Mucosa of descending colon (tissue), 3 donors: ENCODE measurements around the gene AARSD1. TPM values are rescaled to one million over a fixed set of nuclear protein-coding genes. Genes with fewer than 3 reads are reported as not detected.

ENCODE experiments used
- ATAC-seq: fragments of 200-7000 bp; cut with Tn5 transposase; one replicate; pipeline ENCODE4 v1.9.1; 2020; ENCODE audit warnings: mild to moderate bottlenecking, moderate library complexity
- DNase-seq, 3 donors: peaks; one replicate each; pipeline ENCODE4 v3.0.0-alpha.2; 2020
- H3K36me3 ChIP-seq: fragments of 200-600 bp; one replicate; pipeline ENCODE4 v1.8.0; 2021; ENCODE audit warnings: low read depth, mild to moderate bottlenecking
- H3K4me1 ChIP-seq: fragments of 200-600 bp; one replicate; pipeline ENCODE4 v1.8.0; 2021; ENCODE audit warnings: low read depth, mild to moderate bottlenecking
- H3K4me3 ChIP-seq: fragments of 200-600 bp; one replicate; pipeline ENCODE4 v1.8.0; 2021; ENCODE audit warnings: mild to moderate bottlenecking
- H3K9me3 ChIP-seq: fragments of 200-600 bp; one replicate; pipeline ENCODE4 v1.8.0; 2021; ENCODE audit warnings: mild to moderate bottlenecking
- CTCF ChIP-seq: fragments of 200-600 bp; IDR thresholded peaks from one replicate; pipeline ENCODE4 v1.8.0; 2022; ENCODE audit warnings: antibody characterized with exemption, mild to moderate bottlenecking
- intact Hi-C, 2 donors: fragments of 100-400 bp; cut with DNase I in 1 of 2; cut with micrococcal nuclease in 1 of 2; formaldehyde crosslinking; loops; one replicate each; pipeline versions ENCODE4 v1.11.0 to v1.11.1; 2022; cut with DNase I, micrococcal nuclease
- long read RNA-seq, 2 donors: library from polyadenylated mRNA; unstranded; transcript quantifications; one replicate each; pipeline ENCODE4 v2.0.0, GENCODE V29; 2019 to 2021
- total RNA-seq, 3 donors: library from RNA; stranded (reverse); fragmentation: NEBNext Ultra II Directional in 2 of 3; extraction: Animal tissue kit (Norgen Biotek cat#: 25700) in 2 of 3; gene quantifications; one replicate each; pipeline versions ENCODE4 v1.2.1 to v1.2.4, GENCODE V29; 2021 to 2023
- donor health status: DM: no; HTN: no; CAD: no; lungs with moderate emphysema.
- donor health status: DM: no; HTN: no; CAD: no.
- donor health status: DM: no; HTN: yes; CAD: no.

The AARSD1 gene, protein sequence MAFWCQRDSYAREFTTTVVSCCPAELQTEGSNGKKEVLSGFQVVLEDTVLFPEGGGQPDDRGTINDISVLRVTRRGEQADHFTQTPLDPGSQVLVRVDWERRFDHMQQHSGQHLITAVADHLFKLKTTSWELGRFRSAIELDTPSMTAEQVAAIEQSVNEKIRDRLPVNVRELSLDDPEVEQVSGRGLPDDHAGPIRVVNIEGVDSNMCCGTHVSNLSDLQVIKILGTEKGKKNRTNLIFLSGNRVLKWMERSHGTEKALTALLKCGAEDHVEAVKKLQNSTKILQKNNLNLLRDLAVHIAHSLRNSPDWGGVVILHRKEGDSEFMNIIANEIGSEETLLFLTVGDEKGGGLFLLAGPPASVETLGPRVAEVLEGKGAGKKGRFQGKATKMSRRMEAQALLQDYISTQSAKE
- 10 to 100 TPM; 25.9 to 30.7 (median 29.4) TPM for total RNA-seq
- long read RNA-seq, donor 1, transcript AARSD1-202 (12 exons, 1,322 nt), result major isoform, 10 of 17 reads
- long read RNA-seq, donor 1, partial matches to known transcripts, result 0 of 17 reads
- long read RNA-seq, donor 1, other reads (novel, unspliced or antisense), result 6 of 17 reads
- long read RNA-seq, donor 2, transcript AARSD1-202 (12 exons, 1,322 nt), result major isoform, 5 of 8 reads
- long read RNA-seq, donor 2, partial matches to known transcripts, result 0 of 8 reads
- long read RNA-seq, donor 2, other reads (novel, unspliced or antisense), result 3 of 8 reads

DNA sequence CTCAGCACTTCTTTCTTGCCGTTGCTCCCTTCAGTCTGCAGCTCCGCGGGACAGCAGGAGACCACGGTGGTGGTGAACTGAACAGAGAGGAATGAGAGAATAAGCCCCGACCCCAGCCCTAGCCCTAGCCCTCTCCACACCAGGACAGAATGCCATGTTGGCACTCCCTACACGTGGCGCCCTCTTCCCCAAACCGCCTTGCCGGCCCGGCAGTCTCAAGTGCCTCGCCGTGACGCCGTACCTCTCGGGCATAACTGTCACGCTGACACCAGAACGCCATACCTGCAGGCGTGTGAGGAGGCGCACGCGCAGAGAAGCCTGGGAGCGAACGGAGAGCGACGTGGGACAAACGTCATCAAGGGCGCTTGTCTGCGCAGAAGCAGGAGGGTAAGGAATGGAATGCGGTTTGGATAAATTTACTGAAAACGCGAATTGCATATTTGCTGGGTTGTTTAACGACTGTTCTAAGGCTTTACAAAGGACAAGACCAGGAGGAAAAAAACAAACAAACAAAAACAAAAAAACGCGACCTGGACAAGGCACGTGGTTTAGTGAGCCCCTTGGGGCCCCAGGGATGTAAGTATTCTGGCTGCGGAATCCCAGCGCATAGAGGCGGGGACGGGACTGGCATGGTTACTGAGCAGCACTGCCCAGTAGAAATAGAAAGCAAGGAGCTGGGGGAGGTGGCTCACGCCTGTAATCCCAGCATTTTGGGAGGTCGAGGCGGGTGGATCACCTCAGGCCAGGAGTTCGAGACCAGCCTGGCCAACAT is at the start of gene AARSD1:
Gene AARSD1 (minus strand): TSS at position 294 of the 772 bp plus-strand sequence. CDS start 14 bp downstream, at position 280.
- intact Hi-C loops, result no loop called here
- Histone ChIP-seq H3K4me1 (no peaks in the 10 kb centered on the region), H3K36me3 (no peaks in the 10 kb centered on the region), H3K9me3 (no peaks in the 10 kb centered on the region), H3K4me3 (peak within 1 kb of the TSS; percentile 27)
- DNase-seq (peak; percentile 93 to 96 (median 94)), ATAC-seq (peak; percentile 100)
- no peak for TF ChIP-seq CTCF

DNA sequence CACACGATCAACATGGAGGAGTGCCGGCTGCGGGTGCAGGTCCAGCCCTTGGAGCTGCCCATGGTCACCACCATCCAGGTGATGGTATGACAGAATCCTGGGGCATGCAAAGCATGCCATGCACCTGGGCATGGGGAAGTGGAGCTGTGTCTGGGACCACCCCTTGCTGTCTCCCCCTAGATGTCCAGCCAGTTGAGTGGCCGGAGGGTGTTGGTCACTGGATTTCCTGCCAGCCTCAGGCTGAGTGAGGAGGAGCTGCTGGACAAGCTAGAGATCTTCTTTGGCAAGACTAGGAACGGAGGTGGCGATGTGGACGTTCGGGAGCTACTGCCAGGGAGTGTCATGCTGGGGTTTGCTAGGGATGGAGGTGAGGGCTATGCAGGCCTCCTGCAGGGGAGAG is 49.0 kb upstream of the AARSD1 start:
- H3K4me1 ChIP-seq, result peaks cover 20% of the 10 kb centered on the region
- DNase-seq, result no peak

DNA sequence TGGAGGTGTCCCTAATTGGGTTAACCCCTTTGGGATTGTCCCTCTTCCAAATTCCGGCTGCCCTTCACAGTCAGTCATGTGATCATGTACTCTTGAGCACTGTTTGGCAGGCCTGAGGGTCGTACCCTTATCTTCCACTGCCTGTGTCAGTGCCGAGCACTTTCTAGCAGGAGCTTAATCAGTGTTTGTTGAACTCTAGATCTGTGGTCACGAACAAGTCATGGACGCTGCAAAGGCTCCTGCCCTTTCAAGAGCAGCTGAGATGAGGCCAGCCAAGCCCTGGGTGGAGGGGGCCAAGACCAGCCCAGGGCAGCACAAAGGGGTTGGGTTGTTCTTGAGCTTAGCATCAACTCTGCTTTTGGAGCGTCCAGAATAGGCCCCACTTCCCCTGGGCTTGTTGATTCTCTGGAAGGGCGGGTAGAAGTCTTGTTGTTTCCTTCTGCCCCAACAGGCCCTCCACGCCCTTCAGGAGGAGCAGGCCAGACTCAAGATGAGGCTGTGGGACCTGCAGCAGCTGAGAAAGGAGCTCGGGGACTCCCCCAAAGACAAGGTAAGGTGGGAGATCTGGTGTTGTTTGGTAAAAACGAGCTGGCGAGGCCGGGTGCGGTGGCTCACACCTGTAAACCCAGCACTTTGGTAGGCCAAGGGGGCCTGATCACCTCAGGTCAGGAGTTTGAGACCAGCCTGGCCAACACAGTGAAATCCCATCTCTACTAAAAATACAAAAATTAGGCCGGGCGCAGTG is 47.6 kb upstream of the AARSD1 start:
- H3K4me1 ChIP-seq, result peaks cover 20% of the 10 kb centered on the region
- no peaks in the 10 kb centered on the region for H3K36me3 ChIP-seq
- TF ChIP-seq CTCF, result no peak
- no peak for ATAC-seq
- no peak for DNase-seq
- no peaks in the 10 kb centered on the region for H3K9me3 ChIP-seq
- H3K4me3 ChIP-seq, result no peak overlapping the region
- intact Hi-C loops, result no loop called here

More for the DNA sequence above, 49.0 kb upstream of the AARSD1 start:
- intact Hi-C loops, result no loop called here
- H3K36me3 ChIP-seq, result no peaks in the 10 kb centered on the region
- H3K4me3 ChIP-seq, result no peak overlapping the region
- no peak for ATAC-seq
- no peak for TF ChIP-seq CTCF
- H3K9me3 ChIP-seq, result no peaks in the 10 kb centered on the region

DNA sequence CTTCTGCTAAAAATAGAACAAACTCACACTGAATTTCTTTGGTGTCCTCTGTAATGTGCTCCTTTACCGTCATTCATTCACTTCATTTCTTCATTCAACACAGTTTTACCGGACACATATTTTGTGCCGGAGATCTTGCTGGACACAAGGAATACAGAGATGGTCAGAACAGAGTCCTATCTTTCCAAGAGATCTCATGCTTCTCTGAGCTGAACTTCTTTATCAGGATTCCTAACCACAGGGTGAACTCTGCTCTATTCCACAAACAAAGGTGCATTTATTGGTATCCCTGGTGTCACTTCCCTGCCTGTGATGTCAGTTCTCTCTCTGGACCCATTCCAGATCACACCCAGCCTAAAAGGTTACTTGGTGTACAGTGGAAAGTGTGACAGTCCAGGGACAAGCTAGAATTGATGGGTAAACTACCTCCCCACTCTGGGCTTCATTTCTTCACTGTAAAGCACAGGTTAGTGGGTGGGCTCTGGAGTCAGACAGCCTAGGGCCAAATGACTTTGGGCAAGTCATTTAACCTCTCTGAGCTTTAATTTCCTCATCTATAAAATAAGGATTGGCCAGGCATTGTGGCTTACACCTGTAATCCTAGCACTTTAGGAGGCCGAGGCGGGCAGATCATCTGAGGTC is 46.5 kb upstream of the AARSD1 start:
- DNase-seq (peak in 1 of 3 donors; percentile 85), ATAC-seq (peak; percentile 86)
- no peaks in the 10 kb centered on the region for H3K9me3 ChIP-seq
- H3K4me1 ChIP-seq, result peaks cover 26% of the 10 kb centered on the region
- intact Hi-C loops, result no loop called here
- no peaks in the 10 kb centered on the region for H3K36me3 ChIP-seq
- TF ChIP-seq CTCF, result no peak
- H3K4me3 ChIP-seq, result peak overlapping the region; percentile 17
